Measurements from ENCODE around the gene SLC10A4. TPM values are rescaled to one million over a fixed set of nuclear protein-coding genes. Genes with fewer than 3 reads are reported as not detected.

The SLC10A4 gene
- total RNA-seq, 4 donors from 2014 or later = 0.26 to 0.34 TPM; not detected in 2

- Histone ChIP-seq H3K27me3 (no peaks in the 10 kb centered on the region), H3K4me1 (no peaks in the 10 kb centered on the region), H3K36me3 (peaks cover 63% of the 10 kb centered on the region), H3K4me3 (no peak overlapping the region), H3K27ac (no peak overlapping the region), H3K9me3 (no peaks in the 10 kb centered on the region)
- DNase-seq (ENCODE audit: low spot score in 2 of 2) = no peak
- WGBS = 97% methylated on average over 2 of the region's 2 CpGs
- no peak for TF ChIP-seq EP300 (IDR thresholded peaks at IDR 0.05)
- TF ChIP-seq, protein P1, sequence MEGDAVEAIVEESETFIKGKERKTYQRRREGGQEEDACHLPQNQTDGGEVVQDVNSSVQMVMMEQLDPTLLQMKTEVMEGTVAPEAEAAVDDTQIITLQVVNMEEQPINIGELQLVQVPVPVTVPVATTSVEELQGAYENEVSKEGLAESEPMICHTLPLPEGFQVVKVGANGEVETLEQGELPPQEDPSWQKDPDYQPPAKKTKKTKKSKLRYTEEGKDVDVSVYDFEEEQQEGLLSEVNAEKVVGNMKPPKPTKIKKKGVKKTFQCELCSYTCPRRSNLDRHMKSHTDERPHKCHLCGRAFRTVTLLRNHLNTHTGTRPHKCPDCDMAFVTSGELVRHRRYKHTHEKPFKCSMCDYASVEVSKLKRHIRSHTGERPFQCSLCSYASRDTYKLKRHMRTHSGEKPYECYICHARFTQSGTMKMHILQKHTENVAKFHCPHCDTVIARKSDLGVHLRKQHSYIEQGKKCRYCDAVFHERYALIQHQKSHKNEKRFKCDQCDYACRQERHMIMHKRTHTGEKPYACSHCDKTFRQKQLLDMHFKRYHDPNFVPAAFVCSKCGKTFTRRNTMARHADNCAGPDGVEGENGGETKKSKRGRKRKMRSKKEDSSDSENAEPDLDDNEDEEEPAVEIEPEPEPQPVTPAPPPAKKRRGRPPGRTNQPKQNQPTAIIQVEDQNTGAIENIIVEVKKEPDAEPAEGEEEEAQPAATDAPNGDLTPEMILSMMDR (IDR thresholded peaks at IDR 0.05) = no peak
- TF ChIP-seq POLR2AphosphoS5 (IDR thresholded peaks at IDR 0.05) = no peak
- TF ChIP-seq POLR2A (IDR thresholded peaks at IDR 0.05) = no peak
Measured at GRCh38 chr4:48504026-48504330, 20.8 kb downstream of the SLC10A4 start.

DNA sequence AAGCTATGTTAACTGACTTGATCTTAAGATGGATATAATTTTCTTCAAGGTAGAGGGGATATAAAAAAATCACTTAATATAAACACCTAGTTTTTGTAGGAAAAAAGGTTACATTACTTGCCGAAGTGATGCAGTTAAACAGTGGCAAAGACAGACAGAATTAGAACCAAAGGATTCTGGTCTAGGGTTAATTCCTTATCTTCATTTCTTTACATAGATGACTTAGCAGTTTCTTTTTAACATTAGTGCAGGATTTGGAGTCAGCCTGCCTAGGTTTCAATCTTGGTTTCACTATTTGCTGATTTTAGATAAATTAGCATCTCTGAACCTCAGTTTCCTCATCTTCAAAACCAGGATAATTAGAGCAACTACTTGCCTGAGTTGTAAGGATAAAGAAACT, 21.2 kb downstream of the SLC10A4 start:
- peaks cover 63% of the 10 kb centered on the region for H3K36me3 ChIP-seq
- no peaks in the 10 kb centered on the region for H3K4me1 ChIP-seq
- 81% methylated on average over 1 of the region's 1 CpG for WGBS
- no peaks in the 10 kb centered on the region for H3K9me3 ChIP-seq
- no peak for TF ChIP-seq POLR2A (IDR thresholded peaks at IDR 0.05)
- no peak for TF ChIP-seq EP300 (IDR thresholded peaks at IDR 0.05)
- TF ChIP-seq, protein P1 (IDR thresholded peaks at IDR 0.05) = no peak
- H3K27ac ChIP-seq = no peak overlapping the region
- H3K4me3 ChIP-seq = no peak overlapping the region
- H3K27me3 ChIP-seq = no peaks in the 10 kb centered on the region
- no peak for DNase-seq (ENCODE audit: low spot score in 2 of 2)

DNA sequence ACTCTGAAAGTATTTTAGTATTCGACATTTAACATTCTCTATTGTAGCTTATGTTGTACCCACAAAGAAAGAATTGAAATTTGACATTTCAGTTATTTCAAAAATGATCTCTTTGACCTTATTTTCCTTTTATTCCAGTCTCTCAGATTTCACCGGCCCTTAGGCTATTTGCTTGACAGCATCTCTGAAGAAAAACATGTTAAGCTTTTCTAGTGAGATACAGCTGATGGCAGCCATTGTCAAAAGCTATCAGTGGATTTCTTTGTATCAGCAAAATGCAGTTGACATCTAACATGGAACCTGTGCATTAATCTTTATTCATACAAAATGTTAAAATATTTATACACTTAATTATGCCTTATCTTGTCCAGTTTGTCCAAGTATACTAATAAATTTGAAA, 23.6 kb downstream of the SLC10A4 start:
- TF ChIP-seq, protein P1 (IDR thresholded peaks at IDR 0.05) = no peak
- TF ChIP-seq POLR2A (IDR thresholded peaks at IDR 0.05) (no peak), POLR2AphosphoS5 (IDR thresholded peaks at IDR 0.05) (no peak), EP300 (IDR thresholded peaks at IDR 0.05) (no peak)
- 82% methylated on average over 2 of the region's 2 CpGs for WGBS
- Histone ChIP-seq H3K4me1 (no peaks in the 10 kb centered on the region), H3K27me3 (no peaks in the 10 kb centered on the region), H3K4me3 (no peak overlapping the region), H3K9me3 (no peaks in the 10 kb centered on the region), H3K36me3 (peaks cover 72% of the 10 kb centered on the region), H3K27ac (no peak overlapping the region)
- no peak for DNase-seq (ENCODE audit: low spot score in 2 of 2)

DNA sequence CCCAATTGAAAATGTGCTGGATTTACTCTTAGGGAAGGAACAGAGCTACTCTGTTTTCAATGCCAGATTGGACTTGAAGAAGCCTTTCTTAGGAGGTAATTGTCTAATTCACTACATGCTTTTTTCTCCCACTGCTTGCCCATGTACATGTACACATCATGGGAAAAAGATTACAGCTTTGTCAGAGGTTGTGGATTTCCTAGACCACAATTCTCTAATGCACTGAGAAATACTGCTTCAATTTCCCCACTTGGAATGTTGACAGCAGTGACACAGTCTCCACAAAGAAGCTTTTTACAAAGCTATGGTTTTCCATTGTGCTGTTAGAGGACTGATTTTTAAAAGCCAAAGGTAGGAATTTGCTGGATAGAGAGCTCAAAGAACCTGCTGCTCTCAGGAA, 26.4 kb downstream of the SLC10A4 start:
- Histone ChIP-seq H3K27ac (no peak overlapping the region), H3K36me3 (peaks cover 92% of the 10 kb centered on the region), H3K4me1 (no peaks in the 10 kb centered on the region), H3K9me3 (no peaks in the 10 kb centered on the region), H3K4me3 (no peak overlapping the region), H3K27me3 (no peaks in the 10 kb centered on the region)
- DNase-seq (ENCODE audit: low spot score in 2 of 2) = no peak
- TF ChIP-seq POLR2AphosphoS5 (IDR thresholded peaks at IDR 0.05) (no peak), EP300 (IDR thresholded peaks at IDR 0.05) (no peak), POLR2A (IDR thresholded peaks at IDR 0.05) (no peak)
- TF ChIP-seq, protein P1 (IDR thresholded peaks at IDR 0.05) = no peak

GRCh38 chr4:48518143-48518542, 35.0 kb downstream of the SLC10A4 start:
- DNase-seq (ENCODE audit: low spot score in 2 of 2) = no peak
- Histone ChIP-seq H3K27ac (no peak overlapping the region), H3K36me3 (peaks cover 86% of the 10 kb centered on the region), H3K4me3 (no peak overlapping the region), H3K27me3 (no peaks in the 10 kb centered on the region), H3K9me3 (no peaks in the 10 kb centered on the region), H3K4me1 (no peaks in the 10 kb centered on the region)
- TF ChIP-seq POLR2A (IDR thresholded peaks at IDR 0.05) (no peak), EP300 (IDR thresholded peaks at IDR 0.05) (no peak)
- 94% methylated on average over 3 of the region's 3 CpGs for WGBS

GRCh38 chr4:48526406-48526805, 43.3 kb downstream of the SLC10A4 start:
- DNase-seq (ENCODE audit: low spot score in 2 of 2) = no peak
- Histone ChIP-seq H3K4me3 (no peak overlapping the region), H3K27ac (no peak overlapping the region), H3K27me3 (no peaks in the 10 kb centered on the region), H3K9me3 (no peaks in the 10 kb centered on the region), H3K36me3 (peaks cover 88% of the 10 kb centered on the region), H3K4me1 (no peaks in the 10 kb centered on the region)
- 86% methylated on average over 1 of the region's 1 CpG for whole genome bisulfite sequencing
- TF ChIP-seq EP300 (IDR thresholded peaks at IDR 0.05) (no peak), POLR2A (IDR thresholded peaks at IDR 0.05) (no peak), POLR2AphosphoS5 (IDR thresholded peaks at IDR 0.05) (no peak)
- TF ChIP-seq, protein P1 (IDR thresholded peaks at IDR 0.05) = no peak
